ENCODE results near the gene KLHL4. TPM values are rescaled to one million over a fixed set of nuclear protein-coding genes. Genes with fewer than 3 reads are reported as not detected.

The KLHL4 gene
- total and polyA plus RNA-seq, 2 of the 13 experiments (the other 11 are each of a cell fraction or from before 2014, with no cell fraction given) = 0.15 TPM; not detected in 1

DNA sequence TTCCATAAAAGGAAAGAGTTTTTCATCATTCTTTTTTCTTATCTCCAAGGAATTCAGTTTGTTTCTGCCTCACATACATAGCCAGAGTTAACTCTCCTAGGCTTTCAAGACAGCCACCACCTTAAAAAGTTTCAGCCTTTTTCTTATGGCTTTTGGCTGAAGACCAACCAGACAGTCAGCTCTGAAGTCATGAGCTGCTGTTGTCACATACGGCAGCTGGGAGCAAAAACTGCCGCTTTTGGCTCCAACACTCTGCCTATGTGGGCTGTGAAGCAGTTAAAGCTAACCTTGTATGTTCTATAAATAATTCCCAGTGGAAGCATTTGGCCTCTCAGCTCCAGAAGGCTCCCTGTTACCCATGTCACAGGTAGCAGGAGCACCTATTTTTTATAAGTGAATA lies 104.1 kb downstream of the KLHL4 start:
- no peak overlapping the region for H2AFZ ChIP-seq (ENCODE audit: low read length)
- POLR2A ChIA-PET = no interaction called here

More for the DNA sequence above, 104.1 kb downstream of the KLHL4 start:
- no peaks in the 10 kb centered on the region for H3K36me3 ChIP-seq (replicated peaks in 1 of 2; ENCODE audit: control insufficient read depth in 1 of 2, insufficient read depth in 2 of 2, low read length in 2 of 2)
- no peak overlapping the region for H3K27ac ChIP-seq (ENCODE audit: extremely low read length, insufficient read depth, low read length)
- WGBS (ENCODE audit: low lambda C conversion rate) = 25% methylated on average over 2 of the region's 2 CpGs
- no peaks in the 10 kb centered on the region for H4K20me1 ChIP-seq (ENCODE audit: insufficient read depth, low read length)
- H3K4me3 ChIP-seq (replicated peaks in 1 of 3; ENCODE audit: insufficient read depth in 1 of 3, low read depth in 2 of 3, low read length in 3 of 3) = no peak overlapping the region
- H3K79me2 ChIP-seq (ENCODE audit: insufficient read depth, low read length) = no peaks in the 10 kb centered on the region
- H3K4me1 ChIP-seq (ENCODE audit: insufficient read depth, low read length) = no peaks in the 10 kb centered on the region
- intact Hi-C loops (cut with micrococcal nuclease; ENCODE audit: unreplicated experiment) = no loop called here
- no peak overlapping the region for H3K9ac ChIP-seq (ENCODE audit: insufficient read depth, low read depth, low read length)
- DNase-seq (ENCODE audit: low spot score) = no peak
- H3K4me2 ChIP-seq (ENCODE audit: low read depth, low read length) = no peak overlapping the region
- BruUV-seq (replicated peaks) = no TSS peak
- CTCF ChIA-PET (ENCODE audit: low intra/inter-chr PET ratio, low total read pairs) = no interaction called here
- no peaks in the 10 kb centered on the region for H3K9me3 ChIP-seq (ENCODE audit: low read length)
- in situ Hi-C loops (cut with HindIII; ENCODE audit: extremely low pct_ligation_motif_present, low pct_unique_long_range_greater_than_20kb) = no loop called here
- H3K27me3 ChIP-seq (ENCODE audit: control insufficient read depth in 1 of 2, insufficient read depth in 2 of 2, low read length in 2 of 2) = no peaks in the 10 kb centered on the region
- no peak for ATAC-seq
- TF ChIP-seq ZNF207 (IDR thresholded peaks at IDR 0.05; ENCODE audit: borderline replicate concordance) = no peak
- TF ChIP-seq FOXA1 (IDR thresholded peaks at IDR 0.05) = no peak
- no peak for TF ChIP-seq FOXA1 (CRISPR knock-in tag; IDR thresholded peaks at IDR 0.05)
- TF ChIP-seq SP2 (CRISPR knock-in tag; IDR thresholded peaks at IDR 0.05) = no peak
- no peak for TF ChIP-seq ZBTB1 (CRISPR knock-in tag; IDR thresholded peaks at IDR 0.05; ENCODE audit: borderline replicate concordance)
- TF ChIP-seq, protein P1, sequence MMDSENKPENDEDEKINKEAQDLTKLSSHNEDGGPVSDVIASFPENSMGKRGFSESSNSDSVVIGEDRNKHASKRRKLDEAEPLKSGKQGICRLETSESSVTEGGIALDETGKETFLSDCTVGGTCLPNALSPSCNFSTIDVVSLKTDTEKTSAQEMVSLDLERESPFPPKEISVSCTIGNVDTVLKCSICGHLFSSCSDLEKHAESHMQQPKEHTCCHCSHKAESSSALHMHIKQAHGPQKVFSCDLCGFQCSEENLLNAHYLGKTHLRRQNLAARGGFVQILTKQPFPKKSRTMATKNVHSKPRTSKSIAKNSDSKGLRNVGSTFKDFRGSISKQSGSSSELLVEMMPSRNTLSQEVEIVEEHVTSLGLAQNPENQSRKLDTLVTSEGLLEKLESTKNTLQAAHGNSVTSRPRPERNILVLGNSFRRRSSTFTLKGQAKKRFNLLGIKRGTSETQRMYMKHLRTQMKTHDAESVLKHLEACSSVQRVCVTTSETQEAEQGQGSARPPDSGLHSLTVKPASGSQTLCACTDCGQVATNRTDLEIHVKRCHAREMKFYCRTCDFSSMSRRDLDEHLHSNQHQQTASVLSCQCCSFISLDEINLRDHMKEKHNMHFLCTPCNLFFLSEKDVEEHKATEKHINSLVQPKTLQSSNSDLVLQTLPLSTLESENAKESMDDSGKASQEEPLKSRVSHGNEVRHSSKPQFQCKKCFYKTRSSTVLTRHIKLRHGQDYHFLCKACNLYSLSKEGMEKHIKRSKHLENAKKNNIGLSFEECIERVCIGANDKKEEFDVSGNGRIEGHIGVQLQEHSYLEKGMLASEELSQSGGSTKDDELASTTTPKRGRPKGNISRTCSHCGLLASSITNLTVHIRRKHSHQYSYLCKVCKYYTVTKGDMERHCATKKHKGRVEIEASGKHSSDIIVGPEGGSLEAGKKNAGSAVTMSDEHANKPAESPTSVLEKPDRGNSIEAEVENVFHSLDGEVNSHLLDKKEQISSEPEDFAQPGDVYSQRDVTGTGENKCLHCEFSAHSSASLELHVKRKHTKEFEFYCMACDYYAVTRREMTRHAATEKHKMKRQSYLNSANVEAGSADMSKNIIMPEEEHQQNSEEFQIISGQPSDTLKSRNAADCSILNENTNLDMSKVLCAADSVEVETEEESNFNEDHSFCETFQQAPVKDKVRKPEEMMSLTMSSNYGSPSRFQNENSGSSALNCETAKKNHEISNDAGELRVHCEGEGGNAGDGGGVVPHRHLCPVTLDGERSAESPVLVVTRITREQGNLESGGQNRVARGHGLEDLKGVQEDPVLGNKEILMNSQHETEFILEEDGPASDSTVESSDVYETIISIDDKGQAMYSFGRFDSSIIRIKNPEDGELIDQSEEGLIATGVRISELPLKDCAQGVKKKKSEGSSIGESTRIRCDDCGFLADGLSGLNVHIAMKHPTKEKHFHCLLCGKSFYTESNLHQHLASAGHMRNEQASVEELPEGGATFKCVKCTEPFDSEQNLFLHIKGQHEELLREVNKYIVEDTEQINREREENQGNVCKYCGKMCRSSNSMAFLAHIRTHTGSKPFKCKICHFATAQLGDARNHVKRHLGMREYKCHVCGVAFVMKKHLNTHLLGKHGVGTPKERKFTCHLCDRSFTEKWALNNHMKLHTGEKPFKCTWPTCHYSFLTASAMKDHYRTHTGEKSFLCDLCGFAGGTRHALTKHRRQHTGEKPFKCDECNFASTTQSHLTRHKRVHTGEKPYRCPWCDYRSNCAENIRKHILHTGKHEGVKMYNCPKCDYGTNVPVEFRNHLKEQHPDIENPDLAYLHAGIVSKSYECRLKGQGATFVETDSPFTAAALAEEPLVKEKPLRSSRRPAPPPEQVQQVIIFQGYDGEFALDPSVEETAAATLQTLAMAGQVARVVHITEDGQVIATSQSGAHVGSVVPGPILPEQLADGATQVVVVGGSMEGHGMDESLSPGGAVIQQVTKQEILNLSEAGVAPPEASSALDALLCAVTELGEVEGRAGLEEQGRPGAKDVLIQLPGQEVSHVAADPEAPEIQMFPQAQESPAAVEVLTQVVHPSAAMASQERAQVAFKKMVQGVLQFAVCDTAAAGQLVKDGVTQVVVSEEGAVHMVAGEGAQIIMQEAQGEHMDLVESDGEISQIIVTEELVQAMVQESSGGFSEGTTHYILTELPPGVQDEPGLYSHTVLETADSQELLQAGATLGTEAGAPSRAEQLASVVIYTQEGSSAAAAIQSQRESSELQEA (CRISPR knock-in tag; IDR thresholded peaks at IDR 0.05; ENCODE audit: not compliant biosample characterization) = no peak
- no peak for TF ChIP-seq ZNF737 (CRISPR knock-in tag; IDR thresholded peaks at IDR 0.05; ENCODE audit: borderline replicate concordance)
- no peak for TF ChIP-seq TCF7 (IDR thresholded peaks at IDR 0.05; ENCODE audit: low read depth)
- TF ChIP-seq ZNF44 (CRISPR knock-in tag; IDR thresholded peaks at IDR 0.05) = no peak
- no peak for FAIRE-seq
